GM13976 (cell line): ENCODE data around the gene FAM234A.
"Not testable (repeated sequence)": the region's sequence is repeated elsewhere in the genome, so short reads cannot be mapped to it uniquely, and the experiment has no call there.

Source experiments
- DNase-seq: peaks from one replicate; pipeline ENCODE4 v3.0.0; 2012; ENCODE audit warnings: low spot score
- CTCF ChIP-seq: IDR thresholded peaks from 2 replicates; pipeline ENCODE4 v1.5.1; 2012; ENCODE audit warnings: borderline replicate concordance, mild to moderate bottlenecking; ENCODE audit not compliant: insufficient read depth; ENCODE audit errors: extremely low read depth, missing control alignments, control extremely low read depth
- in situ Hi-C: fragments of 300-500 bp; cut with MboI; formaldehyde crosslinking; loops from one replicate; pipeline ENCODE4 v1.12.0; 2022; ENCODE audit warnings: low sequenced_read_pairs, mixed read lengths, inconsistent platforms; ENCODE audit not compliant: unreplicated experiment

Gene FAM234A

DNA sequence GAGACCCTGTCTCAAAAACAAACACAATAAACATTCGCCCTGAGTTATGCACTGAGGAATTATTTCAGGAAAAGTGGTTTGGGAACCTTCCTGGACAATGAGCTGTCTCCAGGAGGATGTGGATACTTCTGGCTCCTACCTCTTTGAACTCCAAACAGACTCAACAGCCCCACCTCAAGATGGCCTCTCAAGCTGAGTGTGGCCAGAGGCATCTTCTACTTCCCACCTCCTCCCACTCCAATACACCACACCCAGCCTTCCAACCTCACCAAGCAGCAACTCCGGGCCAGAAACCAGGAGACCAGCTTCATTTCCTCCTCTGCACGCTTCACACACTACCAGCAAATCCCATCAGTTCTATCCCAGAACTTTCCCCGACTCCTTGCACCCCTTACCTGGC lies 42.8 kb upstream of the FAM234A start:
- DNase-seq = no peak
- no peak for TF ChIP-seq CTCF
- in situ Hi-C loops = no loop called here

- in situ Hi-C loops = no loop called here
- no peak for TF ChIP-seq CTCF
- no peak for DNase-seq
These were observed 41.9 kb upstream of the FAM234A start for GRCh38 chr16:192686-193085.

- DNase-seq = no peak
- TF ChIP-seq CTCF = no peak
- in situ Hi-C loops = no loop called here
These were observed 41.2 kb upstream of the FAM234A start for GRCh38 chr16:193441-193840.

DNA sequence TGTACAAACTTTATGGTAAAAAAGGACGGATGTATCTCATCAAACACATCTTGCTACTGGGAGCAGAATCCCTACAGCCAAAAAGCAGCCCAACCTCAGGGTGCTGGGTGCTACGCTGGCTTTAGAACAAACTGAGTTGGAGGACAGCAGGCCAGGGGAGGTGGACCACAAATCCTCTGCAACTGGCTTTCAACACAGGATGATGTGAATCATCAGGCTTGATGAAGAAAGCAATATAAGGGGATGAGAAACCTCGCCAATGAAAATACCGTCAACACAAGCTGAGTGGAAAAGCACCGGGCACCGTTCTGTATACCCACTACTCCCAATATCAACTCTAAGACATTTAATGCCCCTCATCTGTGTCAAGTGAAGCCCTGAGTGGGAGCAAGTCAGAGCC lies 40.1 kb upstream of the FAM234A start:
- no peak for TF ChIP-seq CTCF
- in situ Hi-C loops = no loop called here
- no peak for DNase-seq

DNA sequence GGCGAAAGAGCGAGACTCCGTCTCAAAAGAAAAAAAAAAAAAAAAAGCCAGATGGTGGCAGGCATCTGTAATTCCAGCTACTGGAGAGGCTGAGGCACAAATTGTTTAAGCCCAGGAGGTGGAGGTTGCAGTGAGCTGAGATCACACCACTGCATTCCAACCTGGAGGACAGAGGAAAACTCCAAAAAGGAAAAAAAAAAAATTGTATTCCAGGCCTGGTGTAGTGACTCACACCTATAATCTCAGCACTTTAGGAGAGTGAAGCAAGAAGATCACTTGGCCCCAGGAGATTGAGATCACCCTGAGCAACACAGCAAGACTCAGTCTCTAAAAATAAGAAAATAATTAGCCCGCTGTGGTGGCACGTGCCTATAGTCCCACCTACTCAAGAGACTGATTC lies 34.2 kb upstream of the FAM234A start:
- TF ChIP-seq CTCF = no peak
- in situ Hi-C loops = no loop called here
- DNase-seq = no peak

- in situ Hi-C loops = no loop called here
- DNase-seq = no peak
- no peak for TF ChIP-seq CTCF
These were observed 31.4 kb upstream of the FAM234A start for GRCh38 chr16:203246-203645.

GRCh38 chr16:204046-204445 lies 30.6 kb upstream of the FAM234A start:
- DNase-seq, in situ Hi-C loops: not testable (repeated sequence)

DNA sequence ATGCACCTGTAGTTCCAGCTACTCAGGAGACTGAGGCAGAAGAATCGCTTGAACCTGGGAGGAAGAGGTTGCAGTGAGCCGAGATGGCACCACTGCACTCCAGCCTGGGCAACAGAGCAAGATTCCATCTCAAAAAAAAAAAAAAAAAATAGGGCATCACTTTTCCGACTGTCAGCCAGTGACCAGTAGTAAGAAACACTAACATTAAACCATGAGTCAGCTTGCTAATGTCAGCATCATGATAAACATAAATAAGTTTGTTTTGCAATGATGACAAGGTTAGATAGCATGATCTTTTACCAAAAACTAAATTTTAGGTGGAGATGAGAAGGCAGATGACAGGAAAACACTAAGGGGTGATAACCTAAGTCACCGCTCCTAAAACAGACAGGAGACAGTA lies 25.3 kb upstream of the FAM234A start:
- DNase-seq, in situ Hi-C loops: not testable (repeated sequence)

DNA sequence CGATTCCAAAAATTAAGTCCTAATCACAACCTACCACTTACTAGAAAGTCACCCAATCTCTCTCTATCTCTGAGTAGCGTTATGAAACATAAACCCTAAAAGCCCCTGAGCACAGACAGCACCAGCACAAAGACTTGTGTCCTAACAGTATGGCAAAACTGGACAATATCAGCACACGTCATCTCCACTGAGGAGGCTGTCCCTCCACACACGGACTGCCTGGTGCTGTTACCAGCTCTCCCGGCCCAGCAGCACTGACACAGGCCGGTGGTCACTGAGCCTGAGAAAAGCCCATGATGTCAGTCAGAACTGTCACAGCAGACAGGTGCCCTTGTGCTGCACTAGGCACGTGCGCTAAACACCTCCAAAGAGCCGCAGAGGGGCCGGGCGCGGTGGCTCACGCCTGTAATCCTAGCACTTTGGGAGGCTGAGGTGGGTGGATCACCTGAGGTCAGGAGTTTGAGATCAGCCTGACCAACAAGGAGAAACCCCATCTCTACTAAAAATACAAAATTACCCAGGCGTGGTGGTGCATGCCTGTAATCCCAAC lies 22.9 kb upstream of the FAM234A start:
- in situ Hi-C loops, DNase-seq: not testable (repeated sequence)
